Activated B cell treated with CpG ODN at 0.5 μM for 24 hours (primary cell): ENCODE measurements around the gene PCLO. TPM values are rescaled to one million over a fixed set of nuclear protein-coding genes. Genes with fewer than 3 reads are reported as not detected.
"Not testable (repeated sequence)": the region's sequence is repeated elsewhere in the genome, so short reads cannot be mapped to it uniquely, and the experiment has no call there.

ENCODE experiments used
- ATAC-seq: fragments of 200-7000 bp; cut with Tn5 transposase; one replicate; pipeline ENCODE4 v1.10.0; 2021; ENCODE audit warnings: low read depth, mild to moderate bottlenecking, moderate library complexity
- CTCF ChIA-PET: fragments of 350-600 bp; sonication (Branson Sonifier 250); formaldehyde crosslinking; loops from one replicate; lab custom pipeline; 2021; ENCODE audit warnings: antibody characterized with exemption; lab: Charles Lee
- POLR2A ChIA-PET: fragments of 350-600 bp; sonication (Branson Sonifier 250); formaldehyde crosslinking; loops from one replicate; lab custom pipeline; 2021; ENCODE audit warnings: antibody characterized with exemption; lab: Charles Lee
- DNase-seq: peaks from one replicate; pipeline ENCODE4 v3.0.0; 2022
- H3K27ac Mint-ChIP-seq: one replicate; pipeline ENCODE4 v1.8.0; 2020; ENCODE audit warnings: mixed read lengths
- H3K27me3 Mint-ChIP-seq: one replicate; pipeline ENCODE4 v1.8.0; 2021; ENCODE audit warnings: mixed read lengths
- H3K36me3 Mint-ChIP-seq: one replicate; pipeline ENCODE4 v1.8.0; 2021; ENCODE audit warnings: low read depth, mixed read lengths
- H3K4me1 Mint-ChIP-seq: one replicate; pipeline ENCODE4 v1.8.0; 2021; ENCODE audit warnings: mixed read lengths
- H3K4me3 Mint-ChIP-seq: one replicate; pipeline ENCODE4 v1.8.0; 2020; ENCODE audit warnings: mild to moderate bottlenecking, mixed read lengths
- H3K9me3 Mint-ChIP-seq: one replicate; pipeline ENCODE4 v1.8.0; 2020; ENCODE audit warnings: mixed read lengths
- intact Hi-C: fragments of 100-400 bp; cut with micrococcal nuclease; formaldehyde crosslinking; loops from one replicate; pipeline ENCODE4 v1.15.1; 2024
- total RNA-seq: library from RNA; stranded (reverse); gene quantifications from 2 replicates; pipeline ENCODE4 v1.2.3, GENCODE V29; 2022
- TF ChIP-seq, protein P1 (sequence below): fragments of 200-600 bp; IDR thresholded peaks from one replicate; pipeline ENCODE4 v1.8.0; 2022; ENCODE audit warnings: antibody characterized with exemption, mild to moderate bottlenecking

PCLO gene
- total RNA-seq, 1 donor from 2014 or later: 0.07 TPM

DNA sequence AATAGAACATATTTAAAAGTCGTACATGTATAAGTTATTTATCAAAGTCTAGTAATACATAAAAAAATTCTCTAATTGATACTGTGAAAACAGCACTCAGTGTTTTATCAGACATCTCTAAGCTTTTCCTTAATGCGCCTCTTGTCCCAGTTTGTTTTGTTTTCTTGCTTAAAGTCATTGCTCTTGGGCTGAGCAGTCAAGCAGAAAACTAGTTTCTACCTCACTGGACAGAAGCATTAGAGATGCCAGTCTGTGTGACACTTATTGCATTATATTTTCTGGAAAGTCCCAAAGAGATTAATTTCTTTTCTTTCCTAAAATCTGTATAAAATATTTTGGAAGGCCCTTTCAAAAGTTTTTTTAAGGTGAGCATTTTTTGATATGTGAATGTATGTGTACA lies 236.2 kb downstream of the PCLO start:
- intact Hi-C loops: no loop called here
- H3K9me3 Mint-ChIP-seq: peaks cover 3% of the 10 kb centered on the region

DNA sequence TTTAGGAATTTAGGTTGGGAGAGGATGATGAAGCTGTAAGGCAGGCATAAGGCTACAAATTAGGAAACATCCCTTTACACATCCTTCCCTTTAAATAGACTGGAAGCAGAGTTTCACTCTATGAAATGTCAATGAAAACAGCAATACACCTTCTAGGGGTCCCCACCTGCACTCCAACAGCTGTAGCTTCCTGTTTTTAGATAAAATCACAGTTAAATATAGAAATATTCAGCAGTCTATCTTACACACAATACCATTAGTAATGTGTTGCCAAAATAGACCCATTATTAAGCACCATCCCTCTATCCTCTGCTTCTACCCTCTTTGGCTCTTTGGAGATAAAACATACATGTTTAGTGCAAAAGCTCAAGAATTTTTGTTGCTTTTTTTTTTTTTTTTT lies 237.4 kb downstream of the PCLO start:
- H3K4me1 Mint-ChIP-seq: peaks cover 5% of the 10 kb centered on the region
- peaks cover 3% of the 10 kb centered on the region for H3K9me3 Mint-ChIP-seq
- CTCF ChIA-PET: no interaction called here
- POLR2A ChIA-PET: no interaction called here
- H3K4me3 Mint-ChIP-seq: no peak overlapping the region
- H3K27me3 Mint-ChIP-seq: no peaks in the 10 kb centered on the region
- TF ChIP-seq, protein P1, sequence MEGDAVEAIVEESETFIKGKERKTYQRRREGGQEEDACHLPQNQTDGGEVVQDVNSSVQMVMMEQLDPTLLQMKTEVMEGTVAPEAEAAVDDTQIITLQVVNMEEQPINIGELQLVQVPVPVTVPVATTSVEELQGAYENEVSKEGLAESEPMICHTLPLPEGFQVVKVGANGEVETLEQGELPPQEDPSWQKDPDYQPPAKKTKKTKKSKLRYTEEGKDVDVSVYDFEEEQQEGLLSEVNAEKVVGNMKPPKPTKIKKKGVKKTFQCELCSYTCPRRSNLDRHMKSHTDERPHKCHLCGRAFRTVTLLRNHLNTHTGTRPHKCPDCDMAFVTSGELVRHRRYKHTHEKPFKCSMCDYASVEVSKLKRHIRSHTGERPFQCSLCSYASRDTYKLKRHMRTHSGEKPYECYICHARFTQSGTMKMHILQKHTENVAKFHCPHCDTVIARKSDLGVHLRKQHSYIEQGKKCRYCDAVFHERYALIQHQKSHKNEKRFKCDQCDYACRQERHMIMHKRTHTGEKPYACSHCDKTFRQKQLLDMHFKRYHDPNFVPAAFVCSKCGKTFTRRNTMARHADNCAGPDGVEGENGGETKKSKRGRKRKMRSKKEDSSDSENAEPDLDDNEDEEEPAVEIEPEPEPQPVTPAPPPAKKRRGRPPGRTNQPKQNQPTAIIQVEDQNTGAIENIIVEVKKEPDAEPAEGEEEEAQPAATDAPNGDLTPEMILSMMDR: no peak
- DNase-seq: no peak
- intact Hi-C loops: no loop called here
- no peak overlapping the region for H3K27ac Mint-ChIP-seq
- no peaks in the 10 kb centered on the region for H3K36me3 Mint-ChIP-seq
- no peak for ATAC-seq

More for the DNA sequence above, 236.2 kb downstream of the PCLO start:
- H3K27me3 Mint-ChIP-seq: no peaks in the 10 kb centered on the region
- H3K27ac Mint-ChIP-seq: no peak overlapping the region
- TF ChIP-seq, protein P1: no peak
- no peak overlapping the region for H3K4me3 Mint-ChIP-seq
- POLR2A ChIA-PET: no interaction called here
- no peak for DNase-seq
- CTCF ChIA-PET: no interaction called here
- peaks cover 5% of the 10 kb centered on the region for H3K4me1 Mint-ChIP-seq
- H3K36me3 Mint-ChIP-seq: no peaks in the 10 kb centered on the region
- ATAC-seq: no peak

DNA sequence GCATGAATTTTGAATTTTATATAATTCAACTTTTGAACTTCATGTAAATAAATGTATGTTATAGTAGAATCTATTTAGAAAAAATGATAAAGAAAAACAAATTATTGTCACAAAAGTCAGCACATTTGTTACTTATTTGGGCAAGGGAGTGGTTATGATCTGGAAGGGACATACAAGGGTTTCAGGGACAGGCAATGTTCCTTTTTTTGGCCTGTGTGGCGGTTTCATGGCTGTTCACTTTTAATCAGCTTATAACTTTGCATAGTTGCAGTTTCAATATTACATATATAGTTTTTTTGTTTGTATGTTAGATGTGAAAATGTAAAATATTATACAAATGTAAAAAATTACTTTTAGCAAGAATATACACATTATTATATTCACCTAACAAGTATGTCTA lies 256.2 kb downstream of the PCLO start:
- Mint-ChIP-seq H3K27me3 (no peaks in the 10 kb centered on the region), H3K4me1 (no peaks in the 10 kb centered on the region), H3K9me3 (peaks cover 4% of the 10 kb centered on the region), H3K36me3 (no peaks in the 10 kb centered on the region), H3K27ac (no peak overlapping the region), H3K4me3 (no peak overlapping the region)
- ATAC-seq (no peak), DNase-seq (no peak)
- intact Hi-C loops: no loop called here
- ChIA-PET CTCF (no interaction called here), POLR2A (no interaction called here)
- TF ChIP-seq, protein P1: no peak

DNA sequence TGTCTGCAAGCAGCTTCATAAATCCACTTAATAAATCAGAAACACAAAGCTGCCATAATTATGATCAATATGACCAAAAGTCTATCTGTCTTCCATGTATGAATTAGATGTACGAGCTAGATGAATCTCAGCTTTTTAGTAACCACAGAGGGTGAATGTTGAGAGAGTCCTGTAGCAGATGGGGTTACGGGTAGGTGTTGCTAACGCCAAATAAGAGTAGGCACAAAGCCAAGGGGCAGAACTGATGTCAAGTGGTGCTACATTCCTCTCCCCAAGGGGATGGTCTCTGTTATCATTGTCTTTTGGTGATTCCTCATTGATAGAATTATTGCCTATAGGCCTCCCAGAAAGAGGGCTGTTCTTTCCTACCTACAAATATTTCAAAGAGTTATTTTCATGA lies 257.8 kb downstream of the PCLO start:
- no peak overlapping the region for H3K27ac Mint-ChIP-seq
- ChIA-PET CTCF (no interaction called here), POLR2A (no interaction called here)
- intact Hi-C loops: no loop called here
- ATAC-seq: no peak
- DNase-seq: no peak
- no peaks in the 10 kb centered on the region for H3K4me1 Mint-ChIP-seq
- TF ChIP-seq, protein P1: no peak
- no peaks in the 10 kb centered on the region for H3K36me3 Mint-ChIP-seq
- no peak overlapping the region for H3K4me3 Mint-ChIP-seq
- peaks cover 2% of the 10 kb centered on the region for H3K9me3 Mint-ChIP-seq
- no peaks in the 10 kb centered on the region for H3K27me3 Mint-ChIP-seq

DNA sequence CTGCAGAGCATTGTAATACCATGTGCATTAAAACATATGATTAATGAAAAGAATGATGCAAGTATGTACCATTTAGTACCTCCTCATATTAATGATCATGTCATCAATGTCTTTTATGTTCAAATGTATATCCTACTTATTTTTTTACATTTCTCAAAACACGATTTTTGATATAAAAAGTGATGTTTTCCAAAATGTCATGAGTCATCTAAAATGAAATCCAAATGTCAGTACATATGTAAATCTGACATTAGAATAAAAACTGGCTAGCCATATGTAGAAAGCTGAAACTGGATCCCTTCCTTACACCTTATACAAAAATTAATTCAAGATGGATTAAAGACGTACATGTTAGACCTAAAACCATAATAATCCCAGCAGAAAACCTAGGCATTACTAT lies 261.6 kb downstream of the PCLO start:
- intact Hi-C loops, H3K4me1 Mint-ChIP-seq, H3K27me3 Mint-ChIP-seq, H3K27ac Mint-ChIP-seq, POLR2A ChIA-PET, H3K9me3 Mint-ChIP-seq, H3K4me3 Mint-ChIP-seq, ATAC-seq, H3K36me3 Mint-ChIP-seq, CTCF ChIA-PET, DNase-seq: not testable (repeated sequence)

DNA sequence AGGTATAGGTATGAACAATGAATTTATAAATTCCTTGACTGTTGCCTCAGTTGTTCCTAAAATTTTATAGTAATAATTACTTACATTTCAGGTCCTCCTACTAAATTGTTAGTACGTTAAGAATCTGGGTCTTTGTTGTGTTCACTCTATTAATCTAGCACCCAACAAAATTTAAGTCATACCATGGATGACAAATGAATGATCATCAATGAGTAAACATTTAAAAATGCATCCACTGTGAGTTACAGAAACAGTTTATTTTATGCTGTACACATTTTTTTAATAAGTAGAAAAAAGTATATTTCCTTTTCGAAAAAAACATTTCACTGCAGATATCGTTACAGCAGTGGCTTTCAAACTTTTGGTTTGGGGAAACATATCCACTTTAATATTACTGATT lies 265.2 kb downstream of the PCLO start:
- H3K9me3 Mint-ChIP-seq: no peaks in the 10 kb centered on the region
- no peaks in the 10 kb centered on the region for H3K27me3 Mint-ChIP-seq
- ChIA-PET CTCF (no interaction called here), POLR2A (no interaction called here)
- no peaks in the 10 kb centered on the region for H3K4me1 Mint-ChIP-seq
- intact Hi-C loops: no loop called here
- no peak overlapping the region for H3K4me3 Mint-ChIP-seq
- no peak overlapping the region for H3K27ac Mint-ChIP-seq
- TF ChIP-seq, protein P1: no peak
- ATAC-seq (no peak), DNase-seq (no peak)
- H3K36me3 Mint-ChIP-seq: no peaks in the 10 kb centered on the region

DNA sequence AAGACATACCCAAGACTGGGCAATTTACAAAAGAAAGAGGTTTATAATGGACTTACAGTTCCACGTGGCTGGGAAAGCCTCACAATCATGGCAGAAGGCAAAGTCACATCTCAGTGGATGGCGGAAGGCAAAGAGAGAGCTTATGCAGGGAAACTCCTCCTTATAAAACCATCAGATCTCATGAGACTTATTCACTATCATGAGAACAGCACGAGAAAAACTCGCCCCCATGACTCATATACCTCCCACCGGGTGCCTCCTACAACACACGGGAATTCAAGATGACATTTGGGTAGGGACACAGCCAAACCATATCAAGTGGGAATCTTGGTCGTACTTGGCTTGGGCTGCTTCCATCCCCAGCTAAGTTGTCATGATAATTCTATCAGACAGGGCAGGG lies 268.3 kb downstream of the PCLO start:
- POLR2A ChIA-PET, H3K4me1 Mint-ChIP-seq, ATAC-seq, H3K9me3 Mint-ChIP-seq, H3K36me3 Mint-ChIP-seq, H3K27ac Mint-ChIP-seq, H3K27me3 Mint-ChIP-seq, CTCF ChIA-PET, intact Hi-C loops, DNase-seq, H3K4me3 Mint-ChIP-seq: not testable (repeated sequence)
